Hippocampal formation (tissue), 2 donors: ENCODE results near the gene RBFOX2.

ENCODE experiments used
- DNase-seq, 2 donors: peaks; one replicate each; lab custom pipeline; 2025; lab: John Stamatoyannopoulos, UW

RBFOX2 gene

GRCh38 chr22:35864545-35865165 lies 164.0 kb downstream of the RBFOX2 start:
- no peak for DNase-seq

GRCh38 chr22:35863432-35863831 lies 165.2 kb downstream of the RBFOX2 start:
- no peak for DNase-seq

- no peak for DNase-seq
These were observed 165.9 kb downstream of the RBFOX2 start for GRCh38 chr22:35862697-35863096.

GRCh38 chr22:35861451-35861850 lies 167.2 kb downstream of the RBFOX2 start:
- DNase-seq: no peak

DNA sequence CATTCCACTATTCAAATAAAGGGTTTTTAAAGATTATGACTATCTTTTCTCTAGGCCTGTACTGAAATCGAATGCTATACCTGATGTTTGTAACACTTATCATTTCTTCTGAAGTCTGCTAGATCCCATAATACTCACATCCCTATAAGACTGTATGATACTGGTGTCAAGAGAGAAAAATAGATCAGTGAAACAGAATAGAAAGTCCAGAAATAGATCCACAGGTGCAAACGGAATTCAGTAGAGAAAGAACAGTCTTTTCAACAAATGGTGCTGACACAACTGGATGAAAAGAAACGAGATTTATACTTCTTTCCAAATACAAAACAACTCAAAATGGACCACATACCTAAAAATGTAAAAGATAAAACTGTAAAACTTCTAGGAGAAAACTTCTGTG lies 167.8 kb downstream of the RBFOX2 start:
- DNase-seq: no peak

GRCh38 chr22:35860087-35860733 lies 168.4 kb downstream of the RBFOX2 start:
- DNase-seq: no peak

GRCh38 chr22:35854334-35854733 lies 174.3 kb downstream of the RBFOX2 start:
- DNase-seq: no peak

DNA sequence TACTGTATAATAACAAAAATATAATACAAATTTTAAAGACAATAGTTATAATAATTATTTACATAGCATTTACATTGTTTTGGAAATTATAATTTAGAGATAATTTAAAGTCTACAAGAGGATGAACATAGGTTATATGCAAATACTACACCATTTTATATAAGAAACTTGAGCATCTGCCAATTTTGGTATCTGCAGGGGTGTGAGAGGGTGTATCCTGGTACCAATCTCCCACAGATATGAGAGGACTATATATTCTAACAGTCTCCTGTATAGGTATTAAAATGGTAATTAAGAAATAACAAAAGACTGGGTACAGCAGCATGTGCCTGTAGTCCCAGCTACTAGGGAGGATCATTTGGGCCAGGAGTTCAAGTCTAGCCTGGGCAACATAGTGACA lies 176.5 kb downstream of the RBFOX2 start:
- no peak for DNase-seq

DNA sequence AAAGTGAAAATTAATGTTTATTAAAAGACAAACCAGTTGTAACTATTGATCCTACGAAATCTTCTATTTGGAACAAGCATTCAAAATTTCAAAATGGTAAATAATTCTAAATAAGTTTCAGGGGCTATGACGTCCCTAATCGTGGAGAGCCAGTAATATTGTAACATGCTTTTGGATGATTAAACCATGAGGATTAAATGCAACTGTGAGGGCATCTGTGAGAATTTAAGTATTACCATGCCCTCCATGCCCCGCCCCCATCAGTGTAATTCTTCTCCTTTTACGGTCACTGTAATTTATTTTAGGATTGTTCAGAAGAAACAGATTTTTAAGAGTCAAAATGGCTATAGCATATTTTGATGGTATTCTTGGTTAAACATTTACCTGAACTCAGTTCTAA lies 177.8 kb downstream of the RBFOX2 start:
- no peak for DNase-seq

DNA sequence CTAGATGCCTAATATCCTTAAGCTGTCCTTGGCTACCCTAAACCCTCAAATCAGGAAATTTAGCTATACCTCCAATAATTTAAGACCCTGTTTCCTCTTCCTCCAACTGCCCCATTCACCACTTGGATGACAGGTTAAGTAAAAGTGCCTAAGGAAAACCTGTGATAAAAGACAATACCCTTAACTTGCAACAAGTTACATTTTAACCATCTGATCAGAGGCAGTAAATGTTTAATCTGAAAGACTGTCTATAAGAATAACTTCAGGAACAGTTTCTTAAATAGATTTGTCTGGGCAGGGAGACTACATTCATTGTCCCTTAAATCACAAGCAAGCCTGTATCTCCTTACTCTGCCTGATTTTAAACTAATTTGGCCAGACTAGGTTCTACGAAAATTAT lies 181.8 kb downstream of the RBFOX2 start:
- no peak for DNase-seq

DNA sequence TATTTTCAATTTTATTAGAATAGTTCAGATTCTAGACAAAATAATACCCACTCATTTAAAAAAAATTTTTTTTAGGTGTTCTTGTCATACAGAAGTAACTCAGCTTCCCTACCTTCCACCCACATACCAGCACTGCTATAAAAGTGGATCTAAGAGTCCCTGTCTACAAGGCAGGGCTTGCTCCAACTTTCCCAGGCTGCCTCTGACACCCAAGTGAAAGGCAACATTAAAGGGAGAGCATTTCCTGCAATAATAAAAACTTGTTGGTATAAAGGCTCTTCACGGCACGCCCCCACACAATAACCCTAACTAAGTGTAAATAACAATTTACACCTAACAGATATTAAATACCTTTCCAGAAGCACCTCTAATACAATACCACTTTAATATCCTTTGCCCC lies 183.7 kb downstream of the RBFOX2 start:
- no peak for DNase-seq

DNA sequence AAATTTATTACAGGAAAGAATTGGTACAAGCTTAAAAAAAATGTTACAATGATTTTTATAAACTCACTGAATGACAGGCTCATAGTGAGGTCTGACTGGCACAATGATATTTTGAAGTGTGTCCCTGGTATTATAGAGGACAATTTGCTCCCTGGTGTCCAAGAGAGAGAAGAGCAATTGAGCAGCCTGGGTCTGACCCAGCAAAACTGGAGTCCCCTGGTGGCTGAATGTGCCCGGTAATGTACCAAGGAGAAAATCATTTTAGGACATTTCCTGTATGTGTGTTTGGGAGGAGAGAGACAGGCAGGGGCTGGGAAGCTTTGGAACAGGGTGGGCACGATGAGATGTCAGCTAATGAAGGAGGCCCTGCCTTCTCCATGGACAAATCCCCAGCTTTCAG lies 185.7 kb downstream of the RBFOX2 start:
- DNase-seq: no peak

- no peak for DNase-seq
These were observed 186.1 kb downstream of the RBFOX2 start for GRCh38 chr22:35842519-35842913.

GRCh38 chr22:35841907-35842518 lies 186.6 kb downstream of the RBFOX2 start:
- no peak for DNase-seq

DNA sequence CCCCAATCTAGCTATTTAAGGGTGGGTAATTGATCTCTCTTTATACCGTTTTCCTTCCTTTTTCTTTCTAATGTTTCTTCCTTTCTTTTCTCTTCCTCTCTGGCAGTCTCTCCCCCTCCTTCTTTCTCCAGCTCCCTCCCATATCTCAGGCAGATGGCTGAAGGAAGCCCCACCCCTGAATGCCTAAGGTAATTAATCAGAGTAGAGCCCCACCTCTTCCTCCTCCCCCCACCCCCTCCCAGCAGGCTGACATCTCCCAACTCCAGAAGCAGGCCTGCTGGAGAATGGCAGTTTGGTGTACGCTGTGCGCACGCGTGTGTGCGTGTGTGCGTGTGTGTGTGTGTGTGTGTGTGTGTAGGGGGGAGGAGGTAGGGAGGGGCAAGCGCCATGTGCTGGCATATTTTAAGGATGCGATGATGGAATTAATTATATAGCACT lies 188.3 kb downstream of the RBFOX2 start:
- DNase-seq: peak in 1 of 2 donors; percentile 54

GRCh38 chr22:35839841-35840301 lies 188.8 kb downstream of the RBFOX2 start:
- no peak for DNase-seq

DNA sequence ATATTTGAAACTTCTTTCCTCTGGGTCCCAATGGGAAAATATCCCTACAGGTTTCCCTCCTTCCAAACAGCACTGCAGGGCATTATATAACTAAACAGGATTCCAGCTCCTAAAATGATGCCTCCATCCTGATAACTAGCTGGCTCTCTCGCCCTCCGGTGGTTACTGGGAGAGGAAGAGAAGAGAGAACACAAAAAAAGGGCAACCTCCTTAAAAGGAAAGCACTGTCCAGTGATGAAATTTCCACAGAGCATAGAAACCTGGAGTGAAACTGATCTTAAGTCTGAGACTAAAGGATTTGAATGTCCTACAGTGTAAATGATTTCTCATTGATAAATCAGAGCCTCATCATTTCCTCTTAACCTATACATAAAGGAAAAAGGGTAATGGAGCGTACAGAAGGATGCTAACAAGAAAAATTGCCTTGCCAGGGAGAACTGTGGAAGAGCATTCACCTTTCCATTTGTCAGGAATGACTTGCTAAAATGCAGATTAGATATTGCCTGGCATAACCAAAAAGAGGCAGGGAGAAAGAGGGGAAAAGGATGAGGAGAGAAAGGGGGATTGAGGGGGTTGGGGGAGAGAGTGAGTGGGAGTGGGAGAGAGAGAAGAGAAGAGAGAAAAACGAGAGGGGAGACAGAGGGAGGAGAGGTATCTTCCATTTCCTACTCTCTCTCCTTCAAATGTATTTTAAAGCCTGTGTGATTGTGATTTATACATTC lies 189.6 kb downstream of the RBFOX2 start:
- DNase-seq: peak in 1 of 2 donors; percentile 55

- DNase-seq: no peak
These were observed 191.4 kb downstream of the RBFOX2 start for GRCh38 chr22:35837101-35837727.

GRCh38 chr22:35835998-35836691 lies 192.5 kb downstream of the RBFOX2 start:
- peak in 1 of 2 donors; percentile 53 for DNase-seq

DNA sequence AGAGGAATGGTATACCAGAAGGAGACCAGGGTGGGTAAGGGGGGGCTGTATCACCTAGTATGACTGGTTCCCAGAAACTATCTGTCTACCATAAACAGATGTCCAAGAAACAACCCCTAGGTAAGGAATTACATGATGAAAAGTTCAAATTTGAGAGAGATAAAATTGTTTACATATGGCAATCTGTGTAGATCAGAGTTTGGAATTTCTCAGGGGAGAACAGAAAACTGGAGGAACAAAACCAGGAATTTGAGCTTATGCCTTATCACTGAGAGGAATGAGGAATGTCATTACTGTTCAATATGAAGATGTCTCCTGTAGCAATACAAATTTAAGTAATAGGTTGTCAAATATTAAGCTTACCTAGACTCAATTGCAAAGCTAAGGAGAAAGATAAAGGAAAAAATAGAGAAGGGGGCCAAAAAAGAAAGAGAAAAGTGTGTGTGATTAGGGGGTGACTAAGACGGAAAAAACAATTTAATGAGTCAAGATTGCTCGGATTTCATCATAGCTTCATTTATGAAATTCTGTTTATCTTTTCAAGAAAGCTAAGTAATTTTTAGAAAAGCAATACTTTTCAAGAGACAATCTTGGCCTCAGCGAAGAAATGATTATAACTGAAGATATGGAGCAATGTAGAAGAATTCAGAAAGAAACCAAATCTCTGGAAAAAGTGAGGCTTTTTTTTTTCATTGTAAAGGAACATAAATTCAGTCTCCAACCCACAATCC lies 193.2 kb downstream of the RBFOX2 start:
- DNase-seq: no peak

DNA sequence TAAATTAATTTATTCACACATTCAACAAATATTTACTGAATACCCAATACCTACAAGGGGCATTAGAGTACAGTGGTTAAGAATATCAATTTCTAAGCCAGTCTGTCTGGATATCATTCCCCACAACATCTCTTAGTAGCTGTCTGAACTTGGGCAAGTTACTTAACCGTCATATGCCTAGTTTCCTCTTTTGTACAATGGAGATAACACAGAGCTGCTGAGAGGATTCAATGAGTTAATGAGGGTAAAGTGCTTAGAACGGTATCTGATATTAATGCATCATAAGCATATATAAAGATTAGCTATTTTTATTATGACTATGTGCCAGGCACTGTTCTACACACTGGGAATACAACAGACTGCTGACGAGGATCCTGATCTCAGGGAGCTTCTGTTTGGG lies 194.6 kb downstream of the RBFOX2 start:
- no peak for DNase-seq
